GM18517 (cell line): ENCODE data around the gene TAS2R7.
"Not testable (repeated sequence)": the region's sequence is repeated elsewhere in the genome, so short reads cannot be mapped to it uniquely, and the experiment has no call there.

Experiments used
- ATAC-seq: cut with Tn5 transposase; IDR thresholded peaks from one replicate; pipeline ENCODE4 v1.9.1; 2021; ENCODE audit warnings: mild to moderate bottlenecking, moderate library complexity; ENCODE audit not compliant: unreplicated experiment

TAS2R7 gene, protein sequence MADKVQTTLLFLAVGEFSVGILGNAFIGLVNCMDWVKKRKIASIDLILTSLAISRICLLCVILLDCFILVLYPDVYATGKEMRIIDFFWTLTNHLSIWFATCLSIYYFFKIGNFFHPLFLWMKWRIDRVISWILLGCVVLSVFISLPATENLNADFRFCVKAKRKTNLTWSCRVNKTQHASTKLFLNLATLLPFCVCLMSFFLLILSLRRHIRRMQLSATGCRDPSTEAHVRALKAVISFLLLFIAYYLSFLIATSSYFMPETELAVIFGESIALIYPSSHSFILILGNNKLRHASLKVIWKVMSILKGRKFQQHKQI

DNA sequence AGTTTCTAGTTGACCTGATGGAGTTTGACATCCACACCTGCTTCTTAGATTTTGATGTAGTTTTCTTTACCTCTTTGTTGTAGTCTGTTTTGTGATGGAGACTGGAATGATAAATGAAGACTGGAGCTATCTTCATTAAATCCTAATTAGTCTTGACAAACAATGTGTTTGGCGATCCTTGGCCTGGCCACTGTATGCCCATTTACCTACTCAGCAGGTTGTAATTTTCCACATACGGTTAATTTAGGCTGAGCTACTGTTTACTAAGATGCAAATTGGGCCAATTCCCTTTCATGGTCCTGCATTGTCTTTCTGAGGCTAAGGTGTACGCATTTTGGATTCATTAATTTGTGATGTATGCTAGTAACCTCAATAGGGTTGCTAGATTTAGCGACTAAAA is at the start of gene TAS2R7:
Gene TAS2R7, minus strand, starts transcription at position 41 of the 400 bp plus-strand sequence. CDS start 57 bp downstream, outside the sequence.
- ATAC-seq = no peak

DNA sequence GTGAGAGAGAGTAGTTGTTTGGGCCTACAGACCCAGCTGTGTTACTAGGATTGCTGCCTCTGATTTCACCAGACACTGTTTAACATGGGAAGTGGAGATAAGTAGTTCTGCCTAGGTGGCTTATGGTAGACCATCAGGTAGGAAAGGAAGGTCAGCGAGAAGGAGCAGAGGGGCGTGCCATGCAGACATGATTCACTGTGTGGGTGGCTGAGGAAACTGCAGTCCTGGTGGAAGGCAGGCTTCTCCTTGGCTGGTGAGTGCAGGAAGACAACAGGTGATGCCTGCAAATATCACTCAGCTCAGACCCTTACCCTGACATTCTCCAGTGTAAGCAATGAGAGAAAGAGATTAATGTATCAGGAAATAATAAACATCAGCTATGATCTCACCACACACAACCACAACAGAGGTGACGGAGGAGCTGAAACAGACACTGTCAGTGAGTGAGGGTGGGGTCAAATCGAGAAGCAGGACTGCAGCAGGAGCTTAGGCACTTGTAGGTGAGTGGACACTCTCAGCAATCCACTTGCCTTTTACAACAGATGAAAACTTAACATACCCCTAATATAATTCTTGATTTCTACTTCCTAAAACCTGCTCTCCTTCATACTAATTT is 48.9 kb upstream of the TAS2R7 start:
- ATAC-seq = no peak

DNA sequence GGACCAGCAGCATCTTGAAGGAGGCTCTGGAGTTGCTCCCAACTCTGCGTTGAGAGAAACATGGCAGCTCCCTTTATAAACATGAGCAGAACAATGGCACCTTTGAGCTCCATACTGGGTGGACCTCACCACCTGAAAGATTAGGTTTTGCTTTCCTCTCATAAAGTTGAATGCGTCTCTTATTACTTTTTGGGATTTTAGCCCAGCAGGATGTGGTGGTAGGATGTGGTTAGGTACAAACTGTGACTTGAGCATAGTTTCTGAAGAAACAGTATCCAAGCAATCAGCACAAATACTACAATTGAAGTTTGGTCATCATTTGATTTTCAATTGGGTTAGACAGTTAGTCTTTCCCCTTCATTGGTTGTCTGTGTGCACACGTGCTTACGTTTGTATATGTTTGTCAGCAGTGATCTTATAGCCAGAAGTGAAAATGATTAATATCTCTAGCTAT is 47.0 kb upstream of the TAS2R7 start, which contains the start of gene PRR4:
Gene PRR4, minus strand, starts transcription at position 51 of the 454 bp plus-strand sequence. Its CDS starts 38 bp downstream, at position 13.
- no peak for ATAC-seq

DNA sequence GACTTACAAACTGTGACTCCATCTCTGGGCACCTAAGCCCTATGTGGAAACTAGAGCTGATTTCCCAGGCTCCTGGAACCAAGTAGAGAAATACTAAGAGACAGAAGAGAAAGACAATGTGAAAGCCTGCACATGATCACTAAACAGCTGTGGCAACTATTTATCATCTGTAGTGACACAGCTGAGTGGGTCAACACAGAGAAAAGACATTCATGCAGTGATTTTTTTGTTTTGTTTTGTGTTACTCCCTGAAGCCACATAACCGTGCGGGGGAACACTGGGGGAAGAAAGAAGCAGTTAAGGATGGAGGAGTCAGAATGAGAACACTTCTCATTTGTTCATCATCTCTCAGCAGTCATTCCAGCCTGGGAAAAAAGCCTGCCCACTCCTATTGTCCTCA is 45.3 kb upstream of the TAS2R7 start:
- ATAC-seq = no peak

DNA sequence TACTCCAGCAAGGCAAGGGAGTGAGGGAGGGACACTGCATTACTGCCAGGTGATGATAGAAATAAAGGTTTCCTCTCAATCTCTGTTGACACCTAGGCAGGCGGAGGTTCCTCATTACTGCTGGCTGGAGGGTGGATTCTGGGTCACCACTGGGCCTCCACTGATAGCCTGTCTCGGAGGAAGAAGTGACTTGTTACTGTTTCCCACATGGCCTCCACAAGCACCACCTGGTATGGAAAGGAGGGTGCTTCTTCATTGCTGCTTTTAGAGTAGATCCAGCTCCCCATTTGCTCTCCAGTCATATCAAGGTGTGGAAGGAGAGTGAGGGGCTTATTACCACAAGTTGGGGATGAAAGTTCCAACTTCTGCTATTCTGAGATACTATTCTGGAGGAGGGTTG is 40.4 kb upstream of the TAS2R7 start:
- ATAC-seq = no peak

DNA sequence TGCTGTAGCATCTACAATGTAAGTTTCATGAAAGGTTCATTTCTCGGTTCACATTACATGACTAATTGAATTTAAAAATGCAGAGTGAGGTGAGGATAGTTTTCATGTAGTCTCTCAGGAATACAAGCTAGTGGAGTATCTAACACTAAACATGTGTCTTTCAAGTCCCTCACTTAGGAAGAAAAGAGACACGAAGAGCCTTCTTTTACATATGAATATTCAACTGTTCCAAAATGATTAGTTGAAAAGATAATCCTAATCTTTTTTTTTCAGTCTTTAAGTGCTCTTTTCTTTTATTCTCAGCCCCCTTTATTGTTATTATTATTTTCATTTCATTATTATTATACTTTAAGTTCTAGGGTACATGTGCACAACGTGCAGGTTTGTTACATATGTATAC is 36.0 kb upstream of the TAS2R7 start:
- no peak for ATAC-seq

DNA sequence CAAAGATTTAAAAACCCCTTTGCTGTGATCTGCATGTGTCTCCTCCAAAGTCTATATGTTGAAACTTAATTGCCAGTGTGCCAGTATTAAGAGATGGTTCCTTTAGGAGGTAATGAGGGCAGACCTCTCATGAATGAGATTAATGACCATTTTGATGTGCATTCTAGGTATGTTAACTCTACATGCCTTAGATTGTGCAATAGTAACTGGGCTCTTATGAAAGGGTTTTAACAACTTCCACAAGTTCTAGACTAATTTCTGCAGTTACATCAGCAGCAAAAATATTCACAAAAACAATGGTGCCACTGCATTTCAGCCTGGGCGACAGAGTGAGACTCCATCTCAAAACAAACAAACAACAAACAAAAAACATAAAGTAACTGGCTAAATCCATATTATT is 27.6 kb upstream of the TAS2R7 start:
- ATAC-seq = no peak

DNA sequence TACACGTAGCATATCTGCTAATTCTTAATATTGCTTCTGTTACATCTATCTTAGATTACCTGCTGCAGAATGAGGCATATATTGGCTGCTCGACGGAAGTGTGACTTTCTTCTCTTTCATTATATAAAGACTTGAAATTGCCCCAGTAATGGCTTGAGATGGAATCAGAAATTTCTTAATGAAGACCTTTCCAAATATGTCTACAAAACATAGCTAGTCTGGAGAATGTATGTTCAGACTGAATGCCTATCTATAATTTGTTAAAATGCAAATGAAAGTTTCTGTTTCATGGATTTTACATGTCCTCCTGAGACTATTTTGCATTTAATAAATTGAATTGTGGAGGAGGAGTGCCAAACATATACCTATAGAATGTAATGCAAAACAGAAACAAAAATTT is 23.8 kb upstream of the TAS2R7 start, which contains the start of gene TAS2R10:
Gene TAS2R10, minus strand, starts transcription at position 101 of the 400 bp plus-strand sequence. Its CDS starts 89 bp downstream, at position 12.
- ATAC-seq = no peak

DNA sequence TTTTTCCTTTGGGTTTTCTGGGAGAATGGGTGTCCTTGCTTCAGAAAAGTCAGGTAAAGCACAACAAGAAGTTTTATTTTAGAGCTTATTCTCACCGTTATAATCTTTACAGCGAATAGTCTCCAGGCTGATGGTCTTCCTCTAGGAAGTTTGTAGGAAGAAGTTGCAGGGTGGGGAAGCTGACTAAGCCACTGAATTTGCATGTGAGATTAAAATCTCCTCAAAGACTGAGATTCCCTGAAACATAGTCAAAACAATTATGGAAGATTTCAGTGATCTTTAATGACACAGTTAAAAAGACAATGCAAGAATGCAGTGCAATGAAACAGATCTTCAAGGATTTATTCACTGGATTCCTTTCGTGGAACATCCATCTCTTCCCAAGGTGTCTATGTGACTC is 22.5 kb upstream of the TAS2R7 start:
- no peak for ATAC-seq

DNA sequence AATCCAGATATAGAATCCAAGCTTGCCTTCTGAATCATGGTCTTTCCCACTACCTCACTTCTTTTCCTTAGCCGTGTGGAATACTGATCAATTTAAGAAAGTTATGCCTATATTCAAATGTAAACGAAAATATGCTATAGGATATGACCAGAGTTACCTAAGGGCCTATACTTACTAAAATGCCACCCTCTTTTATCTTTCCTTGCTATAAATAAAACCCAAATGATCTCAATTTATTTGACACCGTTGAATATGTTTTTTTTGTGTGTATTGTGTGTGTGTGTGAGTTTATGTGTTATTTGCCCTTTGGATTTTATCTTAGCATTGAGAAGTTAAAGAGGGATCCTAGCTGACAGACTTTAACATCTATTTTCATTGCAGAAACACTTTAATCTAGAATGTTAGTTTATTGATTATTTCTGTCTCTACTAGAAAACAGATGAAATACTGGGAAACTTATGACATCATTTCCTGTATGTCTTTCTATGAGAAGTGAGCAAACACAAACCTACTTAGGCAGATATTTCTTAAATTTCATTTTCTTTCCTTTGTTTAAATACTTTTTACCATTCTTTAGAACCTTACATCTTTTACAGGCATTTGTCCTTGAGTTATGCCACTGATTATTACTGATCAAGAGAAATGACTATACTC is 9.6 kb upstream of the TAS2R7 start:
- no peak for ATAC-seq

DNA sequence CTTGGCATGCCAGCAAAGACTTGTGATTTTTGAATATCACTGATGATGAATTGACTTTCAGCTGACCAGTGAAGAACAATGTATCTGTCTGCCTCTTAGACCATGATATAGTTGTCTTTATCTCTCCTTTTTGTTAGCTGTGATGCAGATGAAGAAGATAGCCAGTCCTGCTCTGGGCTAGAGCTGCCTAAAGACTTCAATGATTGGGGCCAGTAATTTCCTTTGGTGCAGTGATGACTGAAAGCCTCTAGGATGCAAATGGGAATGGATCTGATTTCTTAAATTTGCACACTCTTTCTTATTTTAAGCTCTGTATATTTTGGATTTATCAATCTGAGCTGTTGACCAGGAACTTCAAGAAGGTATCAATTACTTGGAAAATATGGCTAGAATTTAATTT is 7.6 kb upstream of the TAS2R7 start, which contains the start of gene TAS2R9:
Gene TAS2R9, minus strand, starts transcription at position 101 of the 400 bp plus-strand sequence. Its CDS starts 93 bp downstream, at position 8.
- no peak for ATAC-seq

DNA sequence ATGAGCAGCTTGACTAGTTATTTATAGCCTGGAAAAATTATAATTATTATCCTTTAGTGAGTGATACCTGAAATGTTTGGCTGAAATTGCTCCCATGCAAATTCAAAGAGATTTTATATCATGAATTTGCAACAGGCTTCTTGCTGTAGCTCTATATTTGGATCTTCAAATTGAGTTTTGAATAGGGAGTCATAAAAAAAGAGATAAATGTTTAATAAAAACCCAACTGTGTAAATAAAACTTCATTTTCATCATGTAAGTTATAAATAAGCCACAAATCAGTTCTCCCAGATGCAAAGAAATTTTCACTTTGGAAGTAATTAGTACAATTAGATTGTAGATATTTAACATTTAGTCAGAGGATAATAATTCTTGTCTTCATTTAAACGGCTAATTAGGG is 4.8 kb upstream of the TAS2R7 start, which contains the start of gene TAS2R8:
Gene TAS2R8, minus strand, starts transcription at position 101 of the 400 bp plus-strand sequence. CDS start 306 bp downstream, outside the sequence.
- no peak for ATAC-seq

DNA sequence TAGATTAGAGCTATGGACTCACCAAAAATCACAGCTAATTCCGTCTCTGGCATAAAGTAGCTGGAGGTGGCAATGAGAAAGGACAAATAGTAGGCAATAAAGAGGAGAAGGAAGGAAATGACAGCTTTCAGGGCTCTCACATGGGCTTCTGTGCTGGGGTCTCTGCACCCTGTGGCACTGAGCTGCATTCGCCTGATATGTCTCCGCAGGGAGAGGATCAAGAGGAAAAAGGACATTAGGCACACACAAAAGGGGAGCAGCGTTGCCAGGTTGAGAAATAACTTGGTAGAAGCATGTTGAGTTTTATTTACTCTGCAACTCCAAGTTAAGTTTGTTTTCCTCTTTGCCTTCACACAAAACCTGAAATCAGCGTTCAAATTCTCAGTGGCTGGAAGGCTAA is 686 bp downstream of the TAS2R7 start:
- no peak for ATAC-seq

DNA sequence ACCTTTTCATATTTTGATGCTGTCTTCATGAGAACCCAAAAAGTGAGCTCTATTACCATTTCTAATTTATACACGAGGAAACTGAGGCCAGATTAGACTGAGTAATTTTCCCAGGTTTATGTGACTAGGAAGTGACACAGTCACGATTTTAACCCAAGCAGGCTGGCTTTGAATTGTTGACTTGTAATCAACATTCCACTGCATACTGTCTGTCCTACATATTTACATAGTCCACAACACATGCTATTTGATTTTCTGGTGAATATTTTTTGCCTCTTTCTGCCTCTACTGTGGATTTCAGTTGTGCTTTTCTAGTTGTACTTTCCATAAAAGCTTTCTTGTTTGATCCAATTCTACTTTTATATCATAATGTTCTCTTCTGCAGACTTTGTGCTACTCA is 8.2 kb downstream of the TAS2R7 start:
- ATAC-seq = no peak

DNA sequence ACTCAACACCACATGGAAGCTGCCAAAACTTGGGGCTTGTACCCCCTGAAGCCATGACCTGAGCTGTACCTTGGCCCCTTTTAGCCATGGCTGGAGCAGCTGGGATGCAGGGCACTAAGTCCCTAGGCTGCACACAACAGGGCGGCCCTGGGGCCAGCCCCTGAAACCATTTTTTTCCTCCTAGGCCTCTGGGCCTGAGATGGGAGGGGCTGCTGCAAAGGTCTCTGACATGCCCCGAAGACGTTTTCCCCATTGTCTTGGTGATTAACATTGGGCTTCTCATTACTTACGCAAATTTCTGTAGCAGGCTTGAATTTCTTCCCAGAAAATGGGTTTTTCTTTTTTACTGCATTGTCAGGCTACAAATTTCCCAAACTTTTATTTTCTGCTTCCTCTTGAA is 10.7 kb downstream of the TAS2R7 start:
- ATAC-seq = not testable (repeated sequence)

DNA sequence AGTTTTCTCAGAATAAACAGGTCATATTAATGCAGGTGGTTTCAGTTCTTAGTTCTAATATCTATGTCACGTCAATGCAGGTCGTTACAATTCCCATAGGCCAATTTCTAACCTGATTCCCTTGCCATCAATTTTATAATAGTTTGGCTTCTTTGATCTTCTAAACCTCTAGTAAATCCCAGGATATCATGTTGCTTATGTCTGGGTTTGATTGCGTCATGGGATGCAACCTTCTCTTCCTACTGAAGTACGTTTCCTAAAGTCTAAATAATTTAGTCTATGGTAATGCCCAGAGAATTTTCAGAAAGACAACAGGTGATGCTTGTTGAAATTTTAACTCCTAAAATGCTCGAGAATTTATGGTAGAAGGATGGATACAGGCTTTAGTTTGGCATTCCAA is 19.2 kb downstream of the TAS2R7 start:
- no peak for ATAC-seq

DNA sequence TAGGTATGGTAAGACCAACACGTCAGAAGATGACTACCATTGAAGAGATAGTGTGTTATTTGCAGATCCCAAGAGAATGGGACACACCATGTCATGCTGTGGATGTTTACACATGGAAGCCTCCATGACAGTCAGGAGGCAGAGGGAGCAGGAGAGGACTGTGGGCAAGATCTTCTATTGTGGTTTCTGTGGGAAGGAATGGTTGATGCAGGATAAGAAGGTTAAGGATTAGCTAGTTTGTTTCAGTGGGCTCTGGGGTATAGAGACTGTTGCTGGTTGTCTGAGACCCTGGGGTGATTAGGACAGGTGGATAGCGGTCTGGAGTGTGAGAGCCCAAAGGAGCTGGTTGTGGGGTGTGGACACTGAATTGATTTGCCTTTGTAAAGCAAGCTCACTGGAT is 23.3 kb downstream of the TAS2R7 start:
- ATAC-seq = no peak

DNA sequence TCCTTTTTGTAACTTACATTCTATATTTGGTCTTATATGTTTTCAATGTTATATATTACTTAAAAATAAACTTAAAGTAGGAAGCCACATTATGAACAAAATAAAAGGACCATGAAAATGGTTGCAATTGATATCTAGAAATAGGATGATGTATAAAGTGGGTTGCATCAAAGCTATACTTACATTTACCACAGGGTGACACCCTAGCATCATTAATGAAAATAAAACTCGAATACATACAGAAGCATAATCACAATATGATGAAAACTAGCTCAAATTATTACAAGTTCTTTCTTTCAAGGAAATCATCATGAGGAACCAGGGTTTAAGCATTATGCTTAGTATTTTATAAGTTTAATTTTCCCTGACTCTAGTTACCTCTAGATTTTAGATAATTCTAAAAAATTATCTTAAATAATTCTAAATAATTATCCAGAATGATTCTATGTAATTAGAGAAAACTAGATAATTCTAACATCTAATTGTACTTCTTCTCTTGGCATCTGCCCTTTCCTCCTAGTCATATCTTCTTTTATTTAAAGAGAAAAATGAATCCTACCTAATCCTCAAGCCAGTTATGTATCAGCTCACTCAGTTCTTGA is 31.2 kb downstream of the TAS2R7 start:
- ATAC-seq = no peak

DNA sequence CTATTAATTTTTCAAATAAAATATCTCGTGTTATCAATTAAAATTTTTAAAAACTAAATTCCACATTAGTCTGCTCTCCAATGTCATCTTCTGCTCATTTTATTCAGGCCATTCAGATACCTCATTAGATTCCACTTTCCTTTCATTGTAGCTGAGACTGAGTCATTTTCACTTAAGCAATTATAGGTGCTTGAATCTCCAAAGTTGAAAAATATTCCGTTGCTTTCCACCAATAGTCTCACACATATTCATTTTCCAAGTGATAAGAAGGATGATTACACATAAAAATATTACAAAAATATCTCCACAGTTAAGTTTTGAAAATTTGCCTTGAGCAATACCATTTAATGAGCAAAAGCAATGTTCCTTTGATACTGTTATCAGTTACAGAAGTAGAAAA is 42.8 kb downstream of the TAS2R7 start:
- no peak for ATAC-seq

DNA sequence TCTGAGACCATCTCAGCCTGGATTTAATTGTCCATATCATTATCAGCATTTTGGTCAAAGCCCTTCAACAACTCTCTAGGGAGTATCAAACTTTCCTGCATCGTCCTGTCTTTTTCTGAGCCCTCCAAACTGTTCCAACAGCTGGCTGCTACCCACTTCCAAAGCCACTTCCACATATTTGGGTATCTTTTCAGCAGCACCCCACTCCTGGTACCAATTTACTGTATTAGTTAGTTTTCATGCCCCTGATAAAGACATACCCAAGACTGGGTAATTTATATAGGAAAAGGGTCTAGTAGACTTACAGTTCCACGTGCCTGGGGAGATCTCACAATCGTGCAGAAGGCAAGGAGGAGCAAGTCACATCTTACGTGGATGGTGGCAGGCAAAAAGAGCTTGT is 46.2 kb downstream of the TAS2R7 start:
- no peak for ATAC-seq

DNA sequence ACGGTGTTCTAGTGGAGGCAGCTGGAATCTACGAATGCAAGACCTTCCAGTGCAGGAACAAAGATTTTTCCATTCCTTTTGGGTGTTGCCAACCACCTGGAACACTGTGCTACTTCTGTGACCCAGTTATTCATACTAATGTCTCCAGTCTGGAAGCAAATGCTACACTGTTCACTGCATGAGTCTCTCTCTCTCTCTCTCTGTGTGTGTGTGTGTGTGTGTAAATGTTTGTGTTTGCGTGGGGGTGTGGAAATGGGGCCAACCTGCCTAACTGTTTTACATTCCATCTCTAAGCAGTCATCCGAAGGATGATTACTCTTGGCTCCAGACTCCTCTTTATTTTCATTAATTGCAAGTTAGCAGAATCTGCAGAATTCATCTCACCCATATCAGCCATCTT is 49.4 kb downstream of the TAS2R7 start:
- no peak for ATAC-seq
